Endothelial cell of umbilical vein (primary cell): ENCODE data around the gene CTNNA2. TPM values are rescaled to one million over a fixed set of nuclear protein-coding genes. Genes with fewer than 3 reads are reported as not detected.

Experiments used
- BruUV-seq: library from RNA; stranded (reverse); fragments of 400-500 nt; replicated peaks from 2 replicates; lab custom pipeline; 2021; lab: Mats Ljungman, UMichigan
- CTCF ChIA-PET: fragments of 300-600, 350-600 bp; sonication (Branson Sonifier 250); formaldehyde crosslinking; loops from one replicate; lab custom pipeline; 2021; ENCODE audit warnings: antibody characterized with exemption, inconsistent platforms; lab: Charles Lee
- POLR2A ChIA-PET: fragments of 300-600, 350-600 bp; sonication (Branson Sonifier 250); formaldehyde crosslinking; loops from one replicate; lab custom pipeline; 2021; ENCODE audit warnings: antibody characterized with exemption, inconsistent platforms; lab: Charles Lee
- DNase-seq: peaks from one replicate; pipeline ENCODE4 v3.0.0-alpha.2; 2011; ENCODE audit warnings: low read depth, low spot score
- FAIRE-seq: peaks from 2 replicates; lab custom pipeline; 2011; peaks lifted over from hg19 to GRCh38; lab: Jason Lieb, UNC
- H2AFZ ChIP-seq: 2 replicates; pipeline ENCODE4 v1.6.0; 2012; ENCODE audit warnings: low read depth, low read length, control low read depth, inconsistent platforms
- H3K27ac ChIP-seq: 2 replicates; pipeline ENCODE4 v1.5.1; 2011; ENCODE audit warnings: low read depth, mild to moderate bottlenecking, control low read depth, low read length, moderate library complexity; ENCODE audit not compliant: insufficient read depth
- H3K27me3 ChIP-seq, 2 experiments: 2 replicates each; pipeline versions ENCODE4 v1.6.0 to v1.6.1; 2011; ENCODE audit warnings: low read length in 2 of 2, mixed read lengths in 1 of 2; ENCODE audit not compliant: control insufficient read depth in 2 of 2, insufficient read depth in 2 of 2
- H3K36me3 ChIP-seq, 2 experiments: 2 replicates in 1 of 2; 3 replicates in 1 of 2; pipeline ENCODE4 v1.5.1; 2011; ENCODE audit warnings: low read length in 2 of 2, mild to moderate bottlenecking in 1 of 2, moderate library complexity in 1 of 2; ENCODE audit not compliant: control insufficient read depth in 2 of 2, insufficient read depth in 2 of 2; ENCODE audit errors: extremely low read depth in 1 of 2
- H3K4me1 ChIP-seq: 3 replicates; pipeline ENCODE4 v1.5.1; 2011; ENCODE audit warnings: mild to moderate bottlenecking, low read length; ENCODE audit not compliant: control insufficient read depth, insufficient read depth; ENCODE audit errors: extremely low read depth
- H3K4me2 ChIP-seq: 2 replicates; pipeline ENCODE4 v1.6.1; 2011; ENCODE audit warnings: low read length, control low read depth, mixed read lengths; ENCODE audit not compliant: insufficient read depth
- H3K4me3 ChIP-seq, 3 experiments: fragments of 200-600 bp in 1 of 3; sonication (generic), shearing (Covaris generic) in 1 of 3; replicated peaks in 1 of 3; 2 replicates each; pipeline ENCODE4 v1.5.1; 2011 to 2016; ENCODE audit warnings: control low read depth in 3 of 3, low read length in 3 of 3, mild to moderate bottlenecking in 2 of 3, inconsistent platforms in 1 of 3, low read depth in 1 of 3, moderate library complexity in 1 of 3; ENCODE audit not compliant: insufficient read depth in 1 of 3
- H3K79me2 ChIP-seq: 2 replicates; pipeline ENCODE4 v1.6.0; 2012; ENCODE audit warnings: low read length, inconsistent platforms; ENCODE audit not compliant: control insufficient read depth, insufficient read depth
- H3K9ac ChIP-seq: replicated peaks from 2 replicates; pipeline ENCODE3; 2011; ENCODE audit warnings: low read length, control low read depth; ENCODE audit not compliant: insufficient read depth; ENCODE audit errors: extremely low read depth
- H3K9me1 ChIP-seq: replicated peaks from 3 replicates; pipeline ENCODE4 v1.6.0; 2011; ENCODE audit warnings: mild to moderate bottlenecking, low read length; ENCODE audit not compliant: control insufficient read depth, insufficient read depth; ENCODE audit errors: extremely low read depth
- H3K9me3 ChIP-seq: replicated peaks from 2 replicates; pipeline ENCODE4 v1.5.1; 2012; ENCODE audit warnings: low read length, inconsistent platforms; ENCODE audit not compliant: control insufficient read depth, insufficient read depth
- H4K20me1 ChIP-seq: replicated peaks from 2 replicates; pipeline ENCODE3; 2011; ENCODE audit warnings: mild to moderate bottlenecking, low read length; ENCODE audit not compliant: control insufficient read depth, insufficient read depth; ENCODE audit errors: extremely low read depth
- CTCF ChIP-seq, 2 donors: IDR thresholded peaks; 1 replicate in 1 of 2; 2 replicates in 1 of 2; pipeline ENCODE4 v1.5.1; 2011; ENCODE audit warnings: low read length in 2 of 2, mild to moderate bottlenecking in 2 of 2, moderate library complexity in 2 of 2, control low read depth in 1 of 2, inconsistent platforms in 1 of 2, low read depth in 1 of 2; ENCODE audit not compliant: insufficient read depth in 1 of 2; ENCODE audit errors: extremely low read depth in 1 of 2
- EZH2 ChIP-seq: IDR thresholded peaks from 2 replicates; pipeline ENCODE4 v1.6.1; 2012; ENCODE audit warnings: borderline replicate concordance, low read depth, mild to moderate bottlenecking, moderate library complexity, low read length, inconsistent platforms; ENCODE audit not compliant: severe bottlenecking
- FOS ChIP-seq: IDR thresholded peaks from 2 replicates; pipeline ENCODE4 v1.6.1; 2011; ENCODE audit warnings: mild to moderate bottlenecking, low read length, moderate library complexity, borderline replicate concordance; ENCODE audit not compliant: insufficient read depth
- GATA2 ChIP-seq: IDR thresholded peaks from 2 replicates; pipeline ENCODE4 v1.7.0; 2011; ENCODE audit warnings: low read depth, mild to moderate bottlenecking, moderate library complexity, mixed read lengths, low read length; ENCODE audit not compliant: insufficient read length, insufficient read depth
- JUN ChIP-seq: IDR thresholded peaks from 2 replicates; pipeline ENCODE4 v1.6.1; 2011; ENCODE audit warnings: borderline replicate concordance, low read depth; ENCODE audit not compliant: insufficient read length, insufficient read depth
- MAX ChIP-seq: IDR thresholded peaks from 2 replicates; pipeline ENCODE4 v1.6.1; 2011; ENCODE audit not compliant: insufficient read depth, insufficient read length
- MYC ChIP-seq: IDR thresholded peaks from one replicate; pipeline ENCODE4 v1.6.1; 2011; ENCODE audit warnings: mild to moderate bottlenecking, low read depth, low read length
- POLR2A ChIP-seq: IDR thresholded peaks from 2 replicates; pipeline ENCODE4 v1.6.1; 2012; ENCODE audit warnings: low read depth, mild to moderate bottlenecking, control low read depth, low read length
- POLR2AphosphoS5 ChIP-seq: IDR thresholded peaks from 2 replicates; pipeline ENCODE4 v1.6.1; 2012; ENCODE audit warnings: low read depth, mild to moderate bottlenecking, control low read depth, low read length, moderate library complexity; ENCODE audit not compliant: insufficient read depth
- dilution Hi-C: fragments of 300-500 bp; cut with MboI; formaldehyde crosslinking; loops from one replicate; pipeline ENCODE4 v1.15.0; 2019; ENCODE audit warnings: low sequenced_read_pairs; ENCODE audit not compliant: extremely low pct_ligation_motif_present
- intact Hi-C: fragments of 100-400 bp; cut with micrococcal nuclease; formaldehyde crosslinking; loops from one replicate; pipeline ENCODE4 v1.10.0; 2022
- polyA plus RNA-seq, 4 experiments: library from polyadenylated mRNA; depleted of rRNA in 3 of 4; stranded (reverse) in 3 of 4; unstranded in 1 of 4; fragments of >200 nt; gene quantifications; 2 replicates each; pipeline versions ENCODE4 v1.2.1 to v1.2.3, GENCODE V29; 2011 to 2012; ENCODE audit warnings: missing spikeins in 1 of 4
- total RNA-seq: library from RNA; stranded (reverse); gene quantifications from 2 replicates; pipeline ENCODE4 v1.2.3, GENCODE V29; 2021

The CTNNA2 gene
- total and polyA plus RNA-seq, 2 donors (not counting 3 experiments of a cell fraction or from before 2014, with no cell fraction given): not detected

- dilution Hi-C loops: no loop called here
- TF ChIP-seq MYC (no peak), EZH2 (no peak), CTCF (IDR thresholded peaks at IDR 0.05; ENCODE audit: extremely low read depth in 1 of 2, insufficient read depth in 1 of 2, low read depth in 1 of 2, low read length in 2 of 2) (no peak), MAX (no peak)
- H3K9ac ChIP-seq: no peak overlapping the region
- H3K27me3 ChIP-seq: no peaks in the 10 kb centered on the region
- no peak for DNase-seq
- intact Hi-C loops: no loop called here
- no peak overlapping the region for H3K4me3 ChIP-seq
- H3K36me3 ChIP-seq: no peaks in the 10 kb centered on the region
- H3K4me1 ChIP-seq: no peaks in the 10 kb centered on the region
- CTCF ChIA-PET: no interaction called here
- no peak overlapping the region for H3K27ac ChIP-seq
- peaks cover 3% of the 10 kb centered on the region for H3K9me3 ChIP-seq
- no peaks in the 10 kb centered on the region for H3K9me1 ChIP-seq
- no peak overlapping the region for H3K4me2 ChIP-seq
- no peak for FAIRE-seq
- POLR2A ChIA-PET: no interaction called here
- no peak overlapping the region for H2AFZ ChIP-seq
- no TSS peak for BruUV-seq
- H4K20me1 ChIP-seq: no peaks in the 10 kb centered on the region
- no peaks in the 10 kb centered on the region for H3K79me2 ChIP-seq
Measured at GRCh38 chr2:80579756-80580155, 1066.9 kb downstream of the CTNNA2 start.

GRCh38 chr2:80591233-80591632 is 1078.4 kb downstream of the CTNNA2 start:
- Histone ChIP-seq H3K4me1 (no peaks in the 10 kb centered on the region), H3K9ac (no peak overlapping the region), H4K20me1 (no peaks in the 10 kb centered on the region), H3K9me3 (peaks cover 4% of the 10 kb centered on the region), H3K9me1 (no peaks in the 10 kb centered on the region), H3K4me3 (no peak overlapping the region), H2AFZ (no peak overlapping the region), H3K27me3 (no peaks in the 10 kb centered on the region), H3K36me3 (no peaks in the 10 kb centered on the region), H3K79me2 (no peaks in the 10 kb centered on the region), H3K4me2 (no peak overlapping the region), H3K27ac (no peak overlapping the region)
- dilution Hi-C loops (no loop called here), intact Hi-C loops (no loop called here)
- CTCF ChIA-PET: no interaction called here
- no peak for FAIRE-seq
- DNase-seq: no peak
- POLR2A ChIA-PET: no interaction called here
- BruUV-seq: no TSS peak
- no peak for TF ChIP-seq POLR2A
- TF ChIP-seq FOS: no peak
- TF ChIP-seq MAX: no peak
- no peak for TF ChIP-seq MYC
- no peak for TF ChIP-seq GATA2
- no peak for TF ChIP-seq EZH2
- no peak for TF ChIP-seq CTCF (IDR thresholded peaks at IDR 0.05; ENCODE audit: extremely low read depth in 1 of 2, insufficient read depth in 1 of 2, low read depth in 1 of 2, low read length in 2 of 2)
- no peak for TF ChIP-seq POLR2AphosphoS5
- TF ChIP-seq JUN: no peak
